H1 (cell line): ENCODE measurements around the gene DDX51.

Source experiments
- GABPA ChIP-seq: IDR thresholded peaks from 2 replicates; pipeline ENCODE4 v1.6.1; 2011; ENCODE audit warnings: mild to moderate bottlenecking, low read length, moderate library complexity, borderline replicate concordance; ENCODE audit not compliant: insufficient read depth
- JUN ChIP-seq: IDR thresholded peaks from 2 replicates; pipeline ENCODE4 v1.6.1; 2011; ENCODE audit warnings: low read depth, mild to moderate bottlenecking, improper control_type of control experiment, low read length
- MAFK ChIP-seq: IDR thresholded peaks from 2 replicates; pipeline ENCODE4 v1.6.1; 2012; ENCODE audit warnings: low read depth, mild to moderate bottlenecking, improper control_type of control experiment, low read length
- POLR2AphosphoS5 ChIP-seq: IDR thresholded peaks from 2 replicates; pipeline ENCODE4 v1.6.1; 2011; ENCODE audit warnings: low read depth, low read length

DNA sequence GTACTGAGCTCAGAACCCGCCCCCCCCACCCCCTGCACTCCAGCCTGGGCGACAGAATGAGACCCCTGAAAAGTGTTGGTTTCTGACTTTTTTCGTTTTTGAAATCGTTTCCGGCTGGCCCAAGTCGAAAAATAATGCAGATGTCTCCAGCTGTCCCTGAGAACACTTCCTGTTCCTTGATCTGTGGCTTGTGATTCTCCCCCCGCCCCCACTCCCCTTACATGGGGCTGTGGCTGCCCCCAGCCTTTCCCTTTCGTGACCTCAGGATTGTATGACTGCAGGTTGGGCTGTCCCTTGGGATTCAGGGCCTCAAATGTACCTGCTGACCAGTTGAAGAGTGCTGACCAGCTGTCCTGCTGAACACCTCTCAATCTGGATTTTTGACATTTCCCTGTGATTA lies 34.2 kb upstream of the DDX51 start:
- TF ChIP-seq POLR2AphosphoS5 (no peak), GABPA (no peak), MAFK (no peak), JUN (no peak)
